Fibroblast of mammary gland (primary cell): ENCODE measurements around the gene C14orf39.
"Not testable (repeated sequence)": the region's sequence is repeated elsewhere in the genome, so short reads cannot be mapped to it uniquely, and the experiment has no call there.

Experiments
- DNase-seq: peaks from one replicate; pipeline ENCODE4 v3.0.0-alpha.2; 2010; ENCODE audit warnings: low read depth
- H3K4me3 ChIP-seq: 2 replicates; pipeline ENCODE4 v1.5.1; 2011; ENCODE audit warnings: low read depth, mild to moderate bottlenecking, low read length, moderate library complexity; ENCODE audit not compliant: control insufficient read depth
- TF ChIP-seq, protein P1 (sequence below): conservative IDR thresholded peaks from 2 replicates; pipeline ENCODE4 v1.5.1; 2011; ENCODE audit warnings: low read depth, low read length, inconsistent platforms; ENCODE audit not compliant: control insufficient read depth, insufficient read depth

Gene C14orf39

DNA sequence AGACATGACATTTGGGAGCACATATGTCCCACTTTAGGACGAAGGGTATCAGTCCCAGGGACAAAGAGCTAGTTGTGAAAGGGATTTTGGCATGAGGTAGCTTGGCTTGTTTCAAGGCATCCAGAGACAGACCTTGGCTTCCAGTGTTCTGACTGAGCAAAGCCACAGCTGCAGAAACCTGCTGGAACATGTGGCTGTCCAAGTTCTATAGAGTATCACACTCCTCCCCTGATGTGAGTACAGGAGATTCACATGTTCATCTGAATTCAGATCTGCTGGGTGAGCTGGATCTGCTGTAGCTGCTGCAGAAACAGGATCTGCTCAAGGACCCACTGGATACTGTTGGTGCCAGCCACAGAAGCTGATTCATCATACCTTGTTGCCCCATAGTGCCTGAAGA lies 10.1 kb upstream of the C14orf39 start:
- DNase-seq: no peak
- TF ChIP-seq, protein P1, sequence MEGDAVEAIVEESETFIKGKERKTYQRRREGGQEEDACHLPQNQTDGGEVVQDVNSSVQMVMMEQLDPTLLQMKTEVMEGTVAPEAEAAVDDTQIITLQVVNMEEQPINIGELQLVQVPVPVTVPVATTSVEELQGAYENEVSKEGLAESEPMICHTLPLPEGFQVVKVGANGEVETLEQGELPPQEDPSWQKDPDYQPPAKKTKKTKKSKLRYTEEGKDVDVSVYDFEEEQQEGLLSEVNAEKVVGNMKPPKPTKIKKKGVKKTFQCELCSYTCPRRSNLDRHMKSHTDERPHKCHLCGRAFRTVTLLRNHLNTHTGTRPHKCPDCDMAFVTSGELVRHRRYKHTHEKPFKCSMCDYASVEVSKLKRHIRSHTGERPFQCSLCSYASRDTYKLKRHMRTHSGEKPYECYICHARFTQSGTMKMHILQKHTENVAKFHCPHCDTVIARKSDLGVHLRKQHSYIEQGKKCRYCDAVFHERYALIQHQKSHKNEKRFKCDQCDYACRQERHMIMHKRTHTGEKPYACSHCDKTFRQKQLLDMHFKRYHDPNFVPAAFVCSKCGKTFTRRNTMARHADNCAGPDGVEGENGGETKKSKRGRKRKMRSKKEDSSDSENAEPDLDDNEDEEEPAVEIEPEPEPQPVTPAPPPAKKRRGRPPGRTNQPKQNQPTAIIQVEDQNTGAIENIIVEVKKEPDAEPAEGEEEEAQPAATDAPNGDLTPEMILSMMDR: no peak
- no peak overlapping the region for H3K4me3 ChIP-seq

DNA sequence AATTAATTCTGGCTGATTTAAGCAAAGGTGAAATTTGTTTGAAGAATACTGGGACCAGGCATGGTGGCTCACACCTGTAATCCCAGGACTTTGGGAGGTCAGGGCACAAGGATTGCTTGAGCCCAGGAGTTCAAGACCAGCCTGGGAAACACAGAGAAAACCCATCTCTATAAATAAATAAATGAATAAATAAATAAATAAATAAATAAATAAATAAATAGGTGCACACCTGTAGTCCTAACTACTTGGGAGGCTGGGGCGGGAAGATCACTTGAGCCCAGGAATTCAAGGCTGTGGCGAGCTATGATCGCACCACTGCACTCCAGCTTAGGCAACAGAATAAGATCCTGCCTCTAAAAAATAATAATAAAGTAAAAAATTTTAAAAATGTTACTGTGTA lies 4.4 kb upstream of the C14orf39 start:
- DNase-seq: no peak
- H3K4me3 ChIP-seq: no peak overlapping the region
- TF ChIP-seq, protein P1: no peak

DNA sequence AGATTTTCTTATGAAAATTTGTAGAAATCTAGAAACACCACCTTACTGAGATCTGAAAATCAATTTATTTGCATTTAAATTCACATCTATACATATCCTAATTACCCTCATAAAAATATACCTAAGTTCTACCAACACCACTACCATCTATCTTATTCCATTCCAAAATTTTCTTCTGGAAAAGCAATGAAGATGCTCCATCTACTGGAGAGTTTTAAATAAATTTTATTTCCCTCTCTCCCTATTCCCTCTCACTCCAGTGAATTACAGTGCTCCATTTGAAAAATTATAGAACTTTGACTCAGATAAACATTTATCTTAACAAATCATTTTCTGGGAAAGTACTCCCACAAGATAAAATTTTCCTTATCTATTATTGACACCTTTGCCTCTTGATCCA lies 2.3 kb upstream of the C14orf39 start:
- H3K4me3 ChIP-seq: no peak overlapping the region
- TF ChIP-seq, protein P1: peak; percentile 17
- DNase-seq: no peak

DNA sequence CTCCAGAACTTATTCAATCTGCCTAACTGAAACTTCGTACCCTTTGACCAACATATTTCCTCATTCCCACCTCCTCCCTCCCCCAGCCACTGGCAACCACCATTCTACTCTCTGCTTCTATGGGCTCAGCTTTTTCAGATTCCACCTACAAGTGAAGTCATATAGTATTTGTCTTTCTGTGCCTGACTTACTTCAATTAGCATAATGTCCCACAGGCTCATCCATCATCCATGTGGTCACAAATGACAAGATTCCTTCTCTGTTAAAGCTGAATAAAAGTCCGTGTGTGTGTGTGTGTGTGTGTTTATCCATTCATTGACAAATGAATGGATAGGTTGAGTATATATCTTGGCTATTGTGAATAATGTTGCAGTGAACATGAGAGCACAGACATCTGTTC lies 1.3 kb upstream of the C14orf39 start:
- TF ChIP-seq, protein P1: no peak
- DNase-seq: no peak

DNA sequence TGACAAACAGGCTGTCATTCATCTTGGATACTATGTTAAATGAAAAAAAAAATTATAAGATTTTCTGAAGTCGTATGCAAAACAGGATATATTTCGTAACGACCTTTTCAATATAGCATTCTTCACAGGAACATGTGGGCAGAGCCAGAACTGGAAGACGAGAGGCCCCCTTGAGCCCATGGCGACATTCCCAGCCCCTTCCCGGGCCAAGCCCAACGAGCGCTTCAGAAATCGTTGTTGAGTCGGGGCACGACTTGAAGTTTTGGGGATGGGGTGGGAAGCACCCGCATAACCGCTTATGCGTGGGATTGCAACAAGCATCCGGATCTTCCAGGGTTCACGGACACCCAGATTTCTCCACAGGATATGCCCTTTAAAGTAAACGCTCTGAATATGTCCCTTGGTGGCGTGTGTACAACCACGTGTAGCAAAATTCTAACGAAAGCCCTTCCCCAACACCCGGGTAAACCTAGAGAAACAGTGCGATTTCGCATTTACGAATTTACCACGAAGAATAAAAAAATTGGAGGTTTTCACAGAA lies 736 bp downstream of the C14orf39 start:
- TF ChIP-seq, protein P1: no peak
- no peak overlapping the region for H3K4me3 ChIP-seq
- DNase-seq: no peak

More for the DNA sequence above, 1.3 kb upstream of the C14orf39 start:
- no peak overlapping the region for H3K4me3 ChIP-seq

DNA sequence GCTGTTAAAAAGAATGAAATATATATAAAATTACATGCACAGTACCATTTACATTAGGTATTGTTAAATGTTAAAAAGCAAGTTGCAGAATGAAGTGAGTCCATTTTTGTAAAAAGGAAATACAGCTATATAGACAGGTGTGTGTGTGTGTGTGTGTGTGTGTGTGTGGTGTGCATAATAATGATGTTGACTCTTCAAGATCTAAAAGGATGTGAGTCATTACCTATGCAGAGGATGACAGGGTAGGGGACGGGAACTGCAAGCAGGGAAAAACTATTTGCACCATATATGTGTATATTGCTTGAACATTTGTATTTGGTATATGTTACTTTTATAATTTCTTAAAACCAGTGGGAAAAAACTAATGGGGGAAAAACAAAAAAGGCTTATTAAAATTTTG lies 3.1 kb downstream of the C14orf39 start:
- DNase-seq: peak; percentile 5
- TF ChIP-seq, protein P1: no peak
- no peak overlapping the region for H3K4me3 ChIP-seq

DNA sequence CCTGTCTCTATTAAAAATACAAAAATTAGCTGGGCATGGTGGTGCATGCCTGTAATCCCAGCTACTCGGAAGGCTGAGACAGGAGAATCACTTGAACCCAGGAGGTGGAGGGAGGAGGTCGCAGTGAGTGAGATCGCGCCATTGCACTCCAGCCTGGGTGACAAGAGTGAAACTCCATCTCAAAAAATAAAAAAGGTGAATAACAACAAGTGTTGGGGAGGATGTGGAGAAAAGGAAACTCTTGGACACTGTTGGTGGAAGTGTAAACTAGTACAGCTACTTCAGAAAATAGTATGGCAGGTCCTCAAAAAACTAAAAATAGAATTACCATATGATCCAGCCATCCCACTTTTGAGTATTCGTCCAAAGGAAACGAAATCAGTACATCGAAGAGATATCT lies 5.6 kb downstream of the C14orf39 start:
- not testable (repeated sequence) for DNase-seq, H3K4me3 ChIP-seq
